ENCODE data around the gene OR6S1. TPM values are rescaled to one million over a fixed set of nuclear protein-coding genes. Genes with fewer than 3 reads are reported as not detected.

The OR6S1 gene, protein sequence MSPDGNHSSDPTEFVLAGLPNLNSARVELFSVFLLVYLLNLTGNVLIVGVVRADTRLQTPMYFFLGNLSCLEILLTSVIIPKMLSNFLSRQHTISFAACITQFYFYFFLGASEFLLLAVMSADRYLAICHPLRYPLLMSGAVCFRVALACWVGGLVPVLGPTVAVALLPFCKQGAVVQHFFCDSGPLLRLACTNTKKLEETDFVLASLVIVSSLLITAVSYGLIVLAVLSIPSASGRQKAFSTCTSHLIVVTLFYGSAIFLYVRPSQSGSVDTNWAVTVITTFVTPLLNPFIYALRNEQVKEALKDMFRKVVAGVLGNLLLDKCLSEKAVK
- total RNA-seq: not detected in 2 replicates

DNA sequence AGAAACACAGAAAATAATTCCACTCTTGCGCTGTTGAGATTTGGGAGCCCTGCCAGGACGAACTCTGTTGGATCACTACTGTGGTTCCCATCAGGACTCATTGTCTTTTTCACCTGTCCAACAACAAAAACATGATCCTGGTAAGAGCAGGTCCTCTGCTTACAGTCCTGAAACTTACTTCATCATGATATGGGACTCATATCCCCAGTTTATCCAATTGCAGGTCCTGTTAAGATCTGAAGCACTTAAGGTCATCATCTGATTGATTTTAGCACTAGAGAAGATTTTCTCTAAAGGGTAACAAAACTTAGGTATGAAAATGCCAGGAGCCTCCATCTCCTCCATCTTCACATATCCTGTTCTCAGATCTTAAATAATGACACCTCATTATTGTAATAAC is at the start of gene OR6S1:
Gene OR6S1 (minus strand): TSS at position 101 of the 400 bp plus-strand sequence. CDS start 0 bp downstream, at position 101.

DNA sequence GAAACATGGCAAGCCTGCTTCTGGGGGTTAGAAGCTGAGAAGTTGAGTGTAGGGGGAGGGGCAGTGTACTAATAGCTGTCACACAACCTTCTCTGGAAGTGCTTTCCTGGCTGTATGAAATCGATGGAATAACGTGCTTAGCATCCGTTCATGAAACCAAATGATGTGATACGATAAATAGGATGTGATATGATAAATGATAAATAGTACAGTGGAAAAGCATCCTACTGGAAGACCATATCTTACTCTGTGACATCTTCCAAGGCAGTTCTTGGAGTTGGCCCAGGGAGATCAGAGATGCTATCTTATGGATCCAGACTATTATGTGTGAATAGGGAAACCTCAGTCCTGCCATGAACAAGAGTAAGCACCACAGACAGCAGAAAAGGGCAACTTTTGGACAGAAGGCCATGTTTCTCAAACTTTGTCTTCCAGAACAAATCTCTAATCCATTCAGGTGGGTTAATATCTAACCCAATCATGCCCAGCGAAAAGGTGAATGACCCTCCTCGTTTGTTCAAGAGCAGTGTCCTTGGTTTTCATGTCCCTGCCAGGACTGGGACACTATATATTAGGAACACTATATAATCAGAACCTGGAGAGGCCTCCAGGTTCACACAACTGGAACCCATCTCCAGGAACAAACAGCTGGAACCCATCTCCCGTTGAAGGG is 46.8 kb upstream of the OR6S1 start, which contains the start of gene ANG:
Gene ANG (plus strand): TSS at position 598 of the 673 bp plus-strand sequence. CDS start 4,801 bp downstream, outside the sequence.

DNA sequence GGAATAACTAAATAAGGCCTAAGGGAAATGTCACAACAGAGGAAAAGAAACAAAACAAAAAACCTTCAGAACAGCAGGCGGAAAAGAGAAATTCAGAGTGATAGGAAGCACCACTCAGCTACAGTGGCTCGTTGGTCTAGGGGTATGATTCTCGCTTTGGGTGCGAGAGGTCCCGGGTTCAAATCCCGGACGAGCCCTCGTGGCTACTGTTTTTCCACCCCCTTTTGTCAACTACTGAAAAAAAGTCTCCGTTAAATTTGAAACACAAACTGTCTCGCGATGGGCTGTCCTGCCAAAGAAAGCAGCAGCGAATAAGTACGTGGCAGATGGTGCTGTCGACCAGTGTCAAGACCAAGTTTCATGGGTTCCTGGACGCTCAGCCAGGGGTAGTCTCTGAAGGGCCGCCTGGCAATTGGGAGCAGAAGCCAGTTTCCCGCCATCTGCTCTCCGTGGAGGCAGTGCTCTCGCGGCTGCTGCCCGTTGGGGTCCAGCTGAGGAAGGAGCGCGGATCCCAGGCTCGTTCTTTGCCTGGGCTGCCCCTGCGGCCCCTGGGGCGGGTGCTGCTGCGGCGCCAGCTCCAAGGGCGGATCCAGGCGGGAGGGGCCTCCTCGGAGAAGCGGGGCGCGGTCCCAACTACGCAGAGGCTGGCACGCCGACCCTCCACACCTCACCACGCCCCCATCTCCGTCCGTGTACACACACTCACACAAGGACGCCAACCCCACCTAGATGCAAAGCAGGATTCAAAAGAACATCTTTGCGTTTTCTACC is 42.6 kb upstream of the OR6S1 start, which contains the start of gene RNASE4:
Gene RNASE4 (plus strand): TSS at position 670 of the 771 bp plus-strand sequence. CDS start 14,812 bp downstream, outside the sequence.

DNA sequence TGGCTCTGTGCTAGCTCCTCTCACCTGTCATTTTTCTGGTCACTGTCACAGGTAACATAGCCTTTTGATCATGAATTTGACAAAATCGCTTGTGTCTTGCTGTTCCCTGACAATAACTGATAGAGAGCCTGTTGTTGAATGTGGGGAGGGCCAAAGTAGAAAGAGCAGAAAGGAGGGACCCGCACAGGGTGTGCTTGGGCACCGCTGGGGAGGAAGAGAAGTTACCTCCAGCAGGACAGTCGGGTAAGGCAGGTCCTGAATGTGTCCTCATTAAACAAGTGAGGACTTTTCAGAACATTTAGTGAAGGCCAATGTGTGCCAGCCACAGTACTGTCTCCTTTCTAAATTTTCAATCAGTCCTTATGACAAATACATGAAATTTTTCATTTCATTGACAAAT is 50.3 kb downstream of the OR6S1 start, which contains the start of gene RNASE12:
Gene RNASE12 (minus strand): TSS at position 142 of the 400 bp plus-strand sequence. CDS start 653 bp downstream, outside the sequence.

Small RNAs within 50 kb of the gene (small RNA-seq; reads per million reads assigned to genes)
- not detected for gene RF00019

Other genes with a start within 250 kb of the OR6S1 start
- 23.2 and 30.5 TPM in 2 replicates for gene TEP1, start 228.2 kb downstream of the OR6S1 start, total RNA-seq
- not detected in 2 replicates for gene KLHL33, start 205.5 kb downstream of the OR6S1 start, total RNA-seq
- gene OSGEP, start 186.9 kb downstream of the OR6S1 start, total RNA-seq: 45.1 and 49.5 TPM in 2 replicates
- 60.2 and 74.5 TPM in 2 replicates for gene APEX1, start 186.5 kb downstream of the OR6S1 start, total RNA-seq
- 25.8 and 26.1 TPM in 2 replicates for gene PIP4P1, start 180.3 kb downstream of the OR6S1 start, total RNA-seq
- gene PNP, start 172.3 kb downstream of the OR6S1 start, total RNA-seq: 343 and 388 TPM in 2 replicates
- gene RNASE10, start 136.2 kb downstream of the OR6S1 start, total RNA-seq: 0.48 and 4.2 TPM in 2 replicates
- not detected in 2 replicates for gene RNASE9, start 80.6 kb downstream of the OR6S1 start, total RNA-seq
- gene RNASE11, start 53.7 kb downstream of the OR6S1 start, total RNA-seq: not detected in 2 replicates
- gene RNASE12, start 50.3 kb downstream of the OR6S1 start, total RNA-seq: not detected in 2 replicates
- gene RNASE4, start 42.9 kb upstream of the OR6S1 start, total RNA-seq: 6.4 and 20.9 TPM in 2 replicates
- gene ANG, start 47.1 kb upstream of the OR6S1 start, total RNA-seq: 3.8 and 7.8 TPM in 2 replicates
- not detected in 2 replicates for gene EDDM3A, start 104.2 kb upstream of the OR6S1 start, total RNA-seq
- not detected in 2 replicates for gene EDDM3B, start 126.7 kb upstream of the OR6S1 start, total RNA-seq
- 0.38 and 0.65 TPM in 2 replicates for gene RNASE6, start 139.6 kb upstream of the OR6S1 start, total RNA-seq
- 34.0 and 52.4 TPM in 2 replicates for gene RNASE1, start 161.2 kb upstream of the OR6S1 start, total RNA-seq
- not detected in 2 replicates for gene RNASE3, start 249.7 kb upstream of the OR6S1 start, total RNA-seq

Measured in vein endothelial cell (primary cell).